T-helper 17 cell (primary cell): ENCODE measurements around the gene PAWR. TPM values are rescaled to one million over a fixed set of nuclear protein-coding genes. Genes with fewer than 3 reads are reported as not detected.

Source experiments
- ATAC-seq: fragments of 150-1000 bp; cut with Tn5 transposase; 2 replicates; pipeline ENCODE4 v1.10.0; 2021; ENCODE audit warnings: mild to moderate bottlenecking, moderate library complexity
- DNase-seq, 3 donors: peaks; one replicate each; pipeline versions ENCODE4 v3.0.0 to v3.0.0-alpha.2; 2020 to 2021
- H3K9me3 ChIP-seq: one replicate; pipeline ENCODE4 v1.7.0; 2013; ENCODE audit warnings: low read length, mild to moderate bottlenecking; ENCODE audit not compliant: control insufficient read depth, poor library complexity, severe bottlenecking
- H3K27ac Mint-ChIP-seq: one replicate; pipeline ENCODE4 v1.8.0; 2022; ENCODE audit warnings: mild to moderate bottlenecking, moderate library complexity, mixed read lengths
- H3K27me3 Mint-ChIP-seq: one replicate; pipeline ENCODE4 v1.8.0; 2022; ENCODE audit warnings: mixed read lengths
- H3K36me3 Mint-ChIP-seq: one replicate; pipeline ENCODE4 v1.8.0; 2022; ENCODE audit warnings: low read depth, mixed read lengths
- H3K4me1 Mint-ChIP-seq: one replicate; pipeline ENCODE4 v1.8.0; 2022; ENCODE audit warnings: mild to moderate bottlenecking, mixed read lengths
- H3K4me3 Mint-ChIP-seq: one replicate; pipeline ENCODE4 v1.8.0; 2022; ENCODE audit warnings: mild to moderate bottlenecking, moderate library complexity, mixed read lengths
- total RNA-seq, 4 donors: library from RNA in 2 of 4; stranded (reverse) in 2 of 4; gene quantifications; one replicate each; pipeline ENCODE4 v1.2.3 and lab custom pipeline; 2022 to 2026

Gene PAWR
- total RNA-seq, 2 donors from 2014 or later: 4.3 to 6.7 TPM

GRCh38 chr12:79680051-79680450 lies 10.7 kb downstream of the PAWR start:
- Mint-ChIP-seq H3K4me1 (no peaks in the 10 kb centered on the region), H3K27me3 (peaks cover 27% of the 10 kb centered on the region), H3K36me3 (no peaks in the 10 kb centered on the region), H3K27ac (no peak overlapping the region), H3K4me3 (no peak overlapping the region)
- ATAC-seq (no peak), DNase-seq (no peak)
- H3K9me3 ChIP-seq: no peaks in the 10 kb centered on the region

GRCh38 chr12:79678306-79678705 lies 12.5 kb downstream of the PAWR start:
- Mint-ChIP-seq H3K27ac (no peak overlapping the region), H3K4me1 (no peaks in the 10 kb centered on the region), H3K4me3 (no peak overlapping the region), H3K36me3 (no peaks in the 10 kb centered on the region), H3K27me3 (peaks cover 34% of the 10 kb centered on the region)
- no peaks in the 10 kb centered on the region for H3K9me3 ChIP-seq
- DNase-seq: no peak
- no peak for ATAC-seq

- peaks cover 37% of the 10 kb centered on the region for H3K27me3 Mint-ChIP-seq
- no peak overlapping the region for H3K27ac Mint-ChIP-seq
- H3K9me3 ChIP-seq: no peaks in the 10 kb centered on the region
- no peak overlapping the region for H3K4me3 Mint-ChIP-seq
- DNase-seq: no peak
- H3K36me3 Mint-ChIP-seq: no peaks in the 10 kb centered on the region
- ATAC-seq: no peak
- H3K4me1 Mint-ChIP-seq: no peaks in the 10 kb centered on the region
Observed at GRCh38 chr12:79677672-79678071, 13.1 kb downstream of the PAWR start.

- H3K4me1 Mint-ChIP-seq: no peaks in the 10 kb centered on the region
- ATAC-seq: no peak
- peaks cover 29% of the 10 kb centered on the region for H3K27me3 Mint-ChIP-seq
Observed at GRCh38 chr12:79676579-79676978, 14.2 kb downstream of the PAWR start.

GRCh38 chr12:79674629-79675028 lies 16.1 kb downstream of the PAWR start:
- peaks cover 16% of the 10 kb centered on the region for H3K27me3 Mint-ChIP-seq
- DNase-seq (no peak), ATAC-seq (no peak)
- peaks cover 3% of the 10 kb centered on the region for H3K9me3 ChIP-seq
- H3K27ac Mint-ChIP-seq: no peak overlapping the region
- H3K4me1 Mint-ChIP-seq: no peaks in the 10 kb centered on the region
- no peaks in the 10 kb centered on the region for H3K36me3 Mint-ChIP-seq
- H3K4me3 Mint-ChIP-seq: no peak overlapping the region

More at GRCh38 chr12:79676579-79676978, 14.2 kb downstream of the PAWR start:
- Mint-ChIP-seq H3K27ac (no peak overlapping the region), H3K36me3 (no peaks in the 10 kb centered on the region), H3K4me3 (no peak overlapping the region)
- no peak for DNase-seq
- peaks cover 3% of the 10 kb centered on the region for H3K9me3 ChIP-seq

GRCh38 chr12:79673354-79673753 lies 17.4 kb downstream of the PAWR start:
- H3K4me1 Mint-ChIP-seq: no peaks in the 10 kb centered on the region
- H3K27me3 Mint-ChIP-seq: peaks cover 14% of the 10 kb centered on the region
- H3K9me3 ChIP-seq: peaks cover 3% of the 10 kb centered on the region
- DNase-seq (no peak), ATAC-seq (no peak)
- H3K4me3 Mint-ChIP-seq: peak overlapping the region; percentile 25
- no peaks in the 10 kb centered on the region for H3K36me3 Mint-ChIP-seq
- no peak overlapping the region for H3K27ac Mint-ChIP-seq

GRCh38 chr12:79668113-79668512 lies 22.7 kb downstream of the PAWR start:
- ATAC-seq (no peak), DNase-seq (no peak)
- H3K4me3 Mint-ChIP-seq: no peak overlapping the region
- H3K27me3 Mint-ChIP-seq: peaks cover 11% of the 10 kb centered on the region
- no peaks in the 10 kb centered on the region for H3K4me1 Mint-ChIP-seq
- H3K27ac Mint-ChIP-seq: no peak overlapping the region
- H3K9me3 ChIP-seq: peaks cover 3% of the 10 kb centered on the region
- no peaks in the 10 kb centered on the region for H3K36me3 Mint-ChIP-seq

GRCh38 chr12:79665212-79665887 lies 25.4 kb downstream of the PAWR start:
- H3K4me3 Mint-ChIP-seq: no peak overlapping the region
- ATAC-seq: no peak
- H3K4me1 Mint-ChIP-seq: no peaks in the 10 kb centered on the region
- no peak for DNase-seq
- peaks cover 11% of the 10 kb centered on the region for H3K27me3 Mint-ChIP-seq
- H3K27ac Mint-ChIP-seq: no peak overlapping the region
- no peaks in the 10 kb centered on the region for H3K36me3 Mint-ChIP-seq
- no peaks in the 10 kb centered on the region for H3K9me3 ChIP-seq

GRCh38 chr12:79664518-79664917 lies 26.2 kb downstream of the PAWR start:
- no peak for DNase-seq
- no peak overlapping the region for H3K4me3 Mint-ChIP-seq
- H3K9me3 ChIP-seq: no peaks in the 10 kb centered on the region
- no peak for ATAC-seq
- no peaks in the 10 kb centered on the region for H3K36me3 Mint-ChIP-seq
- no peaks in the 10 kb centered on the region for H3K4me1 Mint-ChIP-seq
- H3K27ac Mint-ChIP-seq: no peak overlapping the region
- peaks cover 16% of the 10 kb centered on the region for H3K27me3 Mint-ChIP-seq

GRCh38 chr12:79662046-79662811 lies 28.5 kb downstream of the PAWR start:
- ATAC-seq (no peak), DNase-seq (no peak)
- peaks cover 6% of the 10 kb centered on the region for H3K27me3 Mint-ChIP-seq
- no peaks in the 10 kb centered on the region for H3K36me3 Mint-ChIP-seq
- H3K4me3 Mint-ChIP-seq: no peak overlapping the region
- no peaks in the 10 kb centered on the region for H3K9me3 ChIP-seq
- H3K4me1 Mint-ChIP-seq: no peaks in the 10 kb centered on the region
- H3K27ac Mint-ChIP-seq: no peak overlapping the region

GRCh38 chr12:79661629-79662028 lies 29.1 kb downstream of the PAWR start:
- Mint-ChIP-seq H3K27me3 (peaks cover 6% of the 10 kb centered on the region), H3K4me1 (no peaks in the 10 kb centered on the region), H3K27ac (no peak overlapping the region), H3K4me3 (no peak overlapping the region), H3K36me3 (no peaks in the 10 kb centered on the region)
- ATAC-seq: no peak
- DNase-seq: no peak
- H3K9me3 ChIP-seq: no peaks in the 10 kb centered on the region

GRCh38 chr12:79659961-79660431 lies 30.8 kb downstream of the PAWR start:
- Mint-ChIP-seq H3K4me3 (no peak overlapping the region), H3K27ac (no peak overlapping the region), H3K27me3 (peaks cover 6% of the 10 kb centered on the region), H3K36me3 (peaks cover 2% of the 10 kb centered on the region), H3K4me1 (no peaks in the 10 kb centered on the region)
- ATAC-seq (no peak), DNase-seq (no peak)
- H3K9me3 ChIP-seq: no peaks in the 10 kb centered on the region

- Mint-ChIP-seq H3K27ac (no peak overlapping the region), H3K27me3 (peaks cover 6% of the 10 kb centered on the region), H3K4me1 (no peaks in the 10 kb centered on the region), H3K36me3 (peaks cover 2% of the 10 kb centered on the region), H3K4me3 (no peak overlapping the region)
- H3K9me3 ChIP-seq: no peaks in the 10 kb centered on the region
- ATAC-seq (no peak), DNase-seq (no peak)
Observed at GRCh38 chr12:79658221-79658620, 32.5 kb downstream of the PAWR start.

GRCh38 chr12:79657136-79657535 lies 33.6 kb downstream of the PAWR start:
- Mint-ChIP-seq H3K4me1 (no peaks in the 10 kb centered on the region), H3K27me3 (peaks cover 6% of the 10 kb centered on the region), H3K27ac (no peak overlapping the region), H3K4me3 (no peak overlapping the region), H3K36me3 (peaks cover 2% of the 10 kb centered on the region)
- no peaks in the 10 kb centered on the region for H3K9me3 ChIP-seq
- DNase-seq: no peak
- no peak for ATAC-seq
